K562 (cell line): ENCODE measurements around the gene SIK3. TPM values are rescaled to one million over a fixed set of nuclear protein-coding genes. Genes with fewer than 3 reads are reported as not detected.
A peak's percentile ranks its signal among the peaks of the same experiment; 100 is the strongest.

Source experiments
- ATAC-seq: fragments of 200-7000 bp; cut with Tn5 transposase; 3 replicates; pipeline ENCODE4 v1.9.1; 2020; ENCODE audit warnings: moderate library complexity
- BruUV-seq: library from RNA; stranded (reverse); fragments of 400-500 nt; replicated peaks from 2 replicates; lab custom pipeline; 2021; lab: Mats Ljungman, UMichigan
- CTCF ChIA-PET: fragments of 300-600 bp; formaldehyde crosslinking; extraction: SDS; loops from one replicate; lab custom pipeline; 2021; ENCODE audit warnings: low intra/inter-chr PET ratio; lab: Yijun Ruan, JAX
- POLR2A ChIA-PET: fragments of 300-600, 350-650 bp; sonication (Branson Sonifier 250); formaldehyde crosslinking; extraction: SDS; loops from one replicate; lab custom pipeline; 2021; ENCODE audit warnings: antibody characterized with exemption, inconsistent platforms; lab: Yijun Ruan, JAX
- DNase-seq, 4 experiments: peaks; one replicate each; pipeline versions ENCODE4 v3.0.0 to v3.0.0-alpha.2; 2011 to 2018; ENCODE audit warnings: low spot score in 3 of 4, mixed read lengths in 3 of 4; ENCODE audit errors: extremely low read depth in 1 of 4
- FAIRE-seq: peaks from 2 replicates; lab custom pipeline; 2011; peaks lifted over from hg19 to GRCh38; lab: Jason Lieb, UNC
- H2AFZ ChIP-seq: 2 replicates; pipeline ENCODE4 v1.6.0; 2011; ENCODE audit warnings: low read depth, low read length, control low read depth, inconsistent platforms
- H3K27ac ChIP-seq: fragments of 200-600 bp; 3 replicates; pipeline ENCODE4 v1.8.0; 2011; ENCODE audit warnings: low read depth, mild to moderate bottlenecking, control low read depth, inconsistent platforms, low read length, moderate library complexity, mixed read lengths; ENCODE audit errors: extremely low read depth
- H3K27me3 ChIP-seq, 2 experiments: fragments of 300-600 bp in 1 of 2; 2 replicates in 1 of 2; 3 replicates in 1 of 2; pipeline versions ENCODE4 v1.6.0 to v1.8.0; 2011; ENCODE audit warnings: inconsistent platforms in 2 of 2, low read length in 2 of 2, mild to moderate bottlenecking in 1 of 2, mixed read lengths in 1 of 2, moderate library complexity in 1 of 2; ENCODE audit not compliant: control insufficient read depth in 2 of 2, insufficient read depth in 2 of 2
- H3K36me3 ChIP-seq: fragments of 300-600 bp; 3 replicates; pipeline ENCODE4 v1.8.0; 2011; ENCODE audit warnings: mild to moderate bottlenecking, low read length, inconsistent platforms; ENCODE audit not compliant: control insufficient read depth, insufficient read depth
- H3K4me1 ChIP-seq, 2 experiments: fragments of 200-600 bp in 1 of 2; replicated peaks in 1 of 2; 2 replicates in 1 of 2; 3 replicates in 1 of 2; pipeline versions ENCODE4 v1.5.1 to v1.8.0; 2011; ENCODE audit warnings: inconsistent platforms in 2 of 2, low read length in 2 of 2, mild to moderate bottlenecking in 1 of 2, mixed read lengths in 1 of 2, moderate library complexity in 1 of 2; ENCODE audit not compliant: control insufficient read depth in 2 of 2, insufficient read depth in 2 of 2
- H3K4me2 ChIP-seq: 2 replicates; pipeline ENCODE4 v1.6.1; 2011; ENCODE audit warnings: low read length, control low read depth, inconsistent platforms, mixed read lengths; ENCODE audit not compliant: insufficient read depth
- H3K4me3 ChIP-seq: fragments of 200-600 bp; sonication (generic), shearing (Covaris generic); 2 replicates; pipeline ENCODE4 v1.5.1; 2016; ENCODE audit warnings: control low read depth, inconsistent platforms
- H3K79me2 ChIP-seq: fragments of 200-600 bp; 3 replicates; pipeline ENCODE4 v1.8.0; 2011; ENCODE audit warnings: low read length, inconsistent platforms; ENCODE audit not compliant: control insufficient read depth, insufficient read depth
- H3K9ac ChIP-seq, 2 experiments: 2 replicates each; pipeline versions ENCODE4 v1.6.0 to v1.6.1; 2011; ENCODE audit warnings: low read depth in 2 of 2, low read length in 2 of 2, control low read depth in 1 of 2, inconsistent platforms in 1 of 2, mild to moderate bottlenecking in 1 of 2, mixed read lengths in 1 of 2; ENCODE audit not compliant: insufficient read depth in 1 of 2
- H3K9me1 ChIP-seq: one replicate; pipeline ENCODE4 v1.6.0; 2011; ENCODE audit warnings: inconsistent platforms, mild to moderate bottlenecking, low read length, moderate library complexity; ENCODE audit not compliant: control insufficient read depth, insufficient read depth
- H3K9me3 ChIP-seq: replicated peaks from 2 replicates; pipeline ENCODE4 v1.5.1; 2011; ENCODE audit warnings: low read depth, low read length, inconsistent platforms; ENCODE audit not compliant: control insufficient read depth, insufficient read depth
- H4K20me1 ChIP-seq: replicated peaks from 2 replicates; pipeline ENCODE4 v1.6.1; 2011; ENCODE audit warnings: low read length, inconsistent platforms, mixed read lengths; ENCODE audit not compliant: control insufficient read depth, insufficient read depth
- ARID1B ChIP-seq: fragments of 450-650 bp; IDR thresholded peaks from 2 replicates; pipeline ENCODE4 v1.6.1; 2016; ENCODE audit warnings: antibody characterized with exemption, mild to moderate bottlenecking, inconsistent platforms
- ATF3 ChIP-seq, 2 experiments: fragments of 450-650 bp in 1 of 2; sonication (generic) in 1 of 2; formaldehyde crosslinking in 1 of 2; IDR thresholded peaks in 1 of 2; conservative IDR thresholded peaks in 1 of 2; 2 replicates each; pipeline versions ENCODE4 v1.6.1 to v1.8.1; 2016 to 2023; ENCODE audit warnings: mild to moderate bottlenecking in 2 of 2, moderate library complexity in 2 of 2, inconsistent platforms in 1 of 2, missing genetic modification reagents in 1 of 2
- CREB3L1 ChIP-seq: fragments of 450-650 bp; IDR thresholded peaks from 2 replicates; pipeline ENCODE4 v1.6.1; 2014; ENCODE audit warnings: low read depth, mild to moderate bottlenecking, moderate library complexity, borderline replicate concordance
- CTCFL ChIP-seq: IDR thresholded peaks from 2 replicates; pipeline ENCODE4 v1.6.1; 2011; ENCODE audit warnings: borderline replicate concordance, low read depth, mild to moderate bottlenecking, moderate library complexity, low read length; ENCODE audit not compliant: insufficient read depth, poor library complexity, severe bottlenecking
- DPF2 ChIP-seq: fragments of 450-650 bp; IDR thresholded peaks from 2 replicates; pipeline ENCODE4 v1.6.1; 2016
- HNRNPL ChIP-seq: fragments of 200-400 bp; formaldehyde crosslinking; IDR thresholded peaks from 2 replicates; pipeline ENCODE4 v1.6.1; 2017; ENCODE audit warnings: low read depth, mild to moderate bottlenecking, low read length
- KDM2B ChIP-seq: fragments of 250-450 bp; sonication (Bioruptor Pico); IDR thresholded peaks from 2 replicates; pipeline ENCODE4 v1.8.0; 2021; ENCODE audit warnings: mild to moderate bottlenecking, moderate library complexity
- MCM3 ChIP-seq: fragments of 450-650 bp; IDR thresholded peaks from 2 replicates; pipeline ENCODE4 v1.6.1; 2016
- MYC ChIP-seq, 2 experiments: fragments of 250-450 bp in 1 of 2; sonication (Bioruptor Pico) in 1 of 2; IDR thresholded peaks; 2 replicates each; pipeline versions ENCODE4 v1.5.1 to v1.6.1; 2012 to 2021; ENCODE audit warnings: low read depth in 2 of 2, borderline replicate concordance in 1 of 2, improper control_type of control experiment in 1 of 2, low read length in 1 of 2, mild to moderate bottlenecking in 1 of 2, moderate library complexity in 1 of 2
- SIN3A ChIP-seq, 2 experiments: fragments of 150-350 bp in 1 of 2; IDR thresholded peaks; 2 replicates each; pipeline ENCODE4 v1.6.1; 2011 to 2016; ENCODE audit warnings: borderline replicate concordance in 2 of 2, low read depth in 2 of 2, low read length in 2 of 2, mild to moderate bottlenecking in 2 of 2, moderate library complexity in 2 of 2; ENCODE audit not compliant: control insufficient read depth in 1 of 2
- SMARCE1 ChIP-seq: fragments of 450-650 bp; IDR thresholded peaks from 2 replicates; pipeline ENCODE4 v1.7.1; 2016; ENCODE audit warnings: mild to moderate bottlenecking
- SMC3 ChIP-seq: conservative IDR thresholded peaks from 2 replicates; pipeline ENCODE4 v1.6.1; 2011; ENCODE audit warnings: low read depth, low read length, improper control_type of control experiment; ENCODE audit not compliant: insufficient read depth
- SP1 ChIP-seq: sonication (generic); formaldehyde crosslinking; IDR thresholded peaks from 2 replicates; pipeline ENCODE4 v1.8.1; 2022; ENCODE audit warnings: mild to moderate bottlenecking, missing genetic modification reagents
- XRCC5 ChIP-seq: fragments of 200-400 bp; formaldehyde crosslinking; IDR thresholded peaks from 2 replicates; pipeline ENCODE4 v1.6.1; 2017; ENCODE audit warnings: low read depth, mild to moderate bottlenecking, low read length
- WGBS: fragments of 100-300 bp; shearing (Covaris generic); methylation state at CpG from one replicate; pipeline ENCODE4 v1.1.6; 2016; ENCODE audit warnings: low coverage, mixed read lengths; ENCODE audit not compliant: insufficient coverage; ENCODE audit errors: missing lambda C conversion rate; 5-methylcytosine and 5-hydroxymethylcytosine counted together
- in situ Hi-C: fragments of 300-500 bp; cut with MboI; formaldehyde crosslinking; loops from 4 replicates; pipeline ENCODE4 v1.15.0; 2018; ENCODE audit warnings: inconsistent platforms, mixed read lengths
- intact Hi-C: fragments of 100-400 bp; cut with micrococcal nuclease; formaldehyde crosslinking; loops from 2 replicates; pipeline ENCODE4 v1.14.2; 2022
- polyA plus RNA-seq, 8 experiments: library from polyadenylated mRNA; depleted of rRNA in 4 of 8; stranded (reverse) in 5 of 8; unstranded in 3 of 8; fragments of >200 nt; fragmentation: Nextera tagmentation in 2 of 8; fragmentation: Illumina TruSeq in 1 of 8; extraction: Ambion mirVana in 2 of 8; extraction: Trizol in 1 of 8; gene quantifications; 2 replicates each; pipeline versions ENCODE4 v1.2.1 to v1.2.3, GENCODE V29; 2011 to 2014; ENCODE audit warnings: inconsistent platforms in 1 of 8, missing spikeins in 1 of 8
- total RNA-seq, 7 experiments: library from RNA; depleted of rRNA in 6 of 7; stranded (reverse); fragments of >200 nt in 6 of 7; fragmentation: Illumina TruSeq in 2 of 7; extraction: Trizol in 2 of 7; gene quantifications; 2 replicates each; pipeline versions ENCODE4 v1.2.1 to v1.2.3, GENCODE V29; 2011 to 2021; ENCODE audit warnings: low replicate concordance in 1 of 7

The SIK3 gene
- total and polyA plus RNA-seq, 9 of the 15 experiments (the other 6 are each of a cell fraction or from before 2014, with no cell fraction given) = 1.6 to 21.6 (median 8.0) TPM

- no peak for TF ChIP-seq CREB3L1
- no peak for TF ChIP-seq KDM2B (CRISPR knock-in tag)
- TF ChIP-seq XRCC5 = no peak
- TF ChIP-seq, all 486 proteins: peak for 0
Observed at GRCh38 chr11:117146521-117146920, 48.3 kb upstream of the SIK3 start (continued).

- peak; percentile 32 for FAIRE-seq
- Histone ChIP-seq H3K4me2 (peak overlapping the region; percentile 100), H3K9me1 (no peaks in the 10 kb centered on the region), H3K4me1 (peaks cover 10 to 13% of the 10 kb centered on the region in 2 experiments; a peak in 4 of 5 replicates), H3K36me3 (peaks cover 40% of the 10 kb centered on the region), H3K27me3 (no peaks in the 10 kb centered on the region), H3K9ac (peak overlapping the region; percentile 90 to 92), H4K20me1 (peaks cover 6% of the 10 kb centered on the region), H3K9me3 (no peaks in the 10 kb centered on the region), H2AFZ (no peak overlapping the region), H3K79me2 (peaks cover 67% of the 10 kb centered on the region), H3K4me3 (peak overlapping the region; percentile 89), H3K27ac (peak overlapping the region; percentile 88)
- peak; percentile 44 for ATAC-seq
- WGBS = 2% methylated on average over 5 of the region's 5 CpGs
- in situ Hi-C loops = no loop called here
- intact Hi-C loops = loop anchor here (1.0 to 2.0 kb wide), 2 partner anchors 33 to 79 kb away; partner anchors contain the start of gene SIDT2
- TSS peak; percentile 59 for BruUV-seq
- ChIA-PET POLR2A (interaction anchor here (0.7 to 2.7 kb wide), 7 partner anchors 9 to 49 kb away, joined by 4 to 17 read pairs (median 6); partner anchors contain the start of gene SIDT2), CTCF (no interaction called here)
- peak; percentile 36 to 65 (median 53) for DNase-seq
- TF ChIP-seq DPF2 (peak; percentile 29; the same call in 1 of the 2 replicates), CTCFL (peak; percentile 72), MYC (IDR thresholded peaks at IDR 0.05; ENCODE audit: low read depth, low read length) (peak; percentile 64; the same call in 1 of the 2 replicates), MYC (CRISPR knock-in tag; IDR thresholded peaks at IDR 0.05; ENCODE audit: borderline replicate concordance, low read depth) (no peak), ARID1B (0 out of 2 replicates have a peak, but pooled peaks have one; percentile 6), HNRNPL (0 out of 2 replicates have a peak, but pooled peaks have one; percentile 7), ATF3 (IDR thresholded peaks at IDR 0.05) (peak; percentile 4; the same call in 1 of the 2 replicates), ATF3 (CRISPR knock-in tag; conservative IDR thresholded peaks at IDR 0.05) (no peak), MCM3 (no peak), SP1 (CRISPR knock-in tag) (peak; percentile 4; the same call in 1 of the 2 replicates), SMC3 (peak; percentile 34; the same call in 1 of the 2 replicates), SIN3A (IDR thresholded peaks at IDR 0.05; ENCODE audit: borderline replicate concordance in 2 of 2, control insufficient read depth in 1 of 2, low read depth in 2 of 2, low read length in 2 of 2) (peak in 1 of 2 experiments; percentile 66; a peak in 1 of 4 replicates), SMARCE1 (peak; percentile 38; the same call in 1 of the 2 replicates)
Observed at GRCh38 chr11:117145393-117145761, 47.1 kb upstream of the SIK3 start.
